Prostate gland (tissue), 2 donors: ENCODE data around the gene PRDX2. TPM values are rescaled to one million over a fixed set of nuclear protein-coding genes. Genes with fewer than 3 reads are reported as not detected.

Experiments
- DNase-seq: peaks from one replicate; pipeline ENCODE4 v3.0.0-alpha.2; 2019; ENCODE audit warnings: low spot score
- H3K27ac ChIP-seq, 2 donors: fragments of 200-600 bp; sonication (generic); 2 replicates each; pipeline ENCODE4 v1.5.1; 2017 to 2019
- H3K27me3 ChIP-seq: fragments of 200-600 bp; sonication (generic); replicated peaks from 2 replicates; pipeline ENCODE4 v1.5.1; 2019; ENCODE audit not compliant: insufficient read depth
- H3K36me3 ChIP-seq, 2 donors: fragments of 200-600 bp; sonication (generic); 1 replicate in 1 of 2; 2 replicates in 1 of 2; pipeline versions ENCODE4 v1.5.1 to v1.8.1; 2017 to 2019
- H3K4me1 ChIP-seq: fragments of 200-600 bp; sonication (generic); replicated peaks from 2 replicates; pipeline ENCODE4 v1.5.1; 2019
- H3K4me3 ChIP-seq, 2 donors: fragments of 200-600 bp; sonication (generic); 2 replicates each; pipeline ENCODE4 v1.5.1; 2017 to 2019
- H3K9me3 ChIP-seq: fragments of 200-600 bp; sonication (generic); 2 replicates; pipeline ENCODE4 v1.5.1; 2017
- CTCF ChIP-seq, 4 experiments: fragments of 200-600 bp in 2 of 4; fragments of 450-650 bp in 2 of 4; sonication (generic) in 2 of 4; IDR thresholded peaks; 1 replicate in 3 of 4; 2 replicates in 1 of 4; pipeline ENCODE4 v1.5.1; 2016 to 2019; ENCODE audit warnings: antibody characterized with exemption in 4 of 4, mild to moderate bottlenecking in 2 of 4, moderate library complexity in 2 of 4
- POLR2A ChIP-seq: fragments of 450-650 bp; IDR thresholded peaks from one replicate; pipeline ENCODE4 v1.6.1; 2016; ENCODE audit warnings: antibody characterized with exemption, mild to moderate bottlenecking
- POLR2AphosphoS5 ChIP-seq: sonication (generic); formaldehyde crosslinking; IDR thresholded peaks from one replicate; pipeline ENCODE4 v1.6.1; 2017; ENCODE audit warnings: antibody characterized with exemption
- WGBS: methylation state at CpG from one replicate; pipeline ENCODE4 v1.1.5; 2018; 5-methylcytosine and 5-hydroxymethylcytosine counted together
- intact Hi-C: fragments of 100-400 bp; cut with DNase I; formaldehyde crosslinking; loops from one replicate; pipeline ENCODE4 v1.14.2; 2022
- total RNA-seq, 2 donors: library from RNA; depleted of rRNA; stranded (reverse); fragments of >200 nt; gene quantifications; one replicate each; pipeline ENCODE4 v1.1.0, GENCODE V29; 2016

The PRDX2 gene
- total RNA-seq, 2 donors from 2014 or later = 256 to 548 TPM

GRCh38 chr19:12806242-12807081, 4.9 kb upstream of the PRDX2 start, which contains the start of gene RNASEH2A:
RNASEH2A (plus strand) TSS chr19:12806584; CDS start chr19:12806674, 90 bp downstream.
- 3% methylated on average over 66 of the region's 66 CpGs for WGBS
- H3K4me1 ChIP-seq = no peaks in the 10 kb centered on the region
- peak within 1 kb of the TSS in 1 of 2 donors; percentile 62 for H3K27ac ChIP-seq
- intact Hi-C loops = loop anchor here (5.0 kb wide), 1 partner anchor 34 kb away; no protein-coding TSS in a partner anchor
- peak within 1 kb of the TSS; percentile 47 for H3K4me3 ChIP-seq
- no peaks in the 10 kb centered on the region for H3K27me3 ChIP-seq
- peak; percentile 85 for DNase-seq
- no peaks in the 10 kb centered on the region for H3K9me3 ChIP-seq
- H3K36me3 ChIP-seq = no peaks in the 10 kb centered on the region
- TF ChIP-seq POLR2A (no peak), CTCF (IDR thresholded peaks at IDR 0.05) (peak in 2 of 4 experiments; percentile 34 to 37), POLR2AphosphoS5 (peak; percentile 92)

- H3K4me3 ChIP-seq = no peak overlapping the region
- no peaks in the 10 kb centered on the region for H3K27me3 ChIP-seq
- intact Hi-C loops = no loop called here
- peaks cover 8% of the 10 kb centered on the region for H3K4me1 ChIP-seq
- no peak for TF ChIP-seq POLR2A
- no peak for DNase-seq
- 93% methylated on average over 26 of the region's 26 CpGs for WGBS
- no peak overlapping the region for H3K27ac ChIP-seq
- no peaks in the 10 kb centered on the region for H3K9me3 ChIP-seq
- peaks cover 0 to 5% of the 10 kb centered on the region in 2 donors for H3K36me3 ChIP-seq
Measured at GRCh38 chr19:12804051-12804450, 2.5 kb upstream of the PRDX2 start.

GRCh38 chr19:12802267-12803106, 887 bp upstream of the PRDX2 start:
- intact Hi-C loops = no loop called here

GRCh38 chr19:12800923-12801465, 606 bp downstream of the PRDX2 start:
- Histone ChIP-seq H3K27me3 (no peaks in the 10 kb centered on the region), H3K36me3 (peaks cover 0 to 6% of the 10 kb centered on the region in 2 donors), H3K4me1 (peaks cover 8% of the 10 kb centered on the region), H3K27ac (peak overlapping the region; percentile 74 to 78), H3K4me3 (peak overlapping the region; percentile 50 to 67), H3K9me3 (no peaks in the 10 kb centered on the region)
- TF ChIP-seq POLR2AphosphoS5 = no peak
- TF ChIP-seq CTCF (IDR thresholded peaks at IDR 0.05) = no peak
- TF ChIP-seq POLR2A = no peak
- WGBS = 4% methylated on average over 33 of the region's 38 CpGs
- DNase-seq = no peak
- intact Hi-C loops = no loop called here

More at GRCh38 chr19:12802267-12803106, 887 bp upstream of the PRDX2 start:
- Histone ChIP-seq H3K9me3 (no peaks in the 10 kb centered on the region), H3K4me3 (peak overlapping the region; percentile 50 to 67), H3K27me3 (no peaks in the 10 kb centered on the region), H3K36me3 (peaks cover 0 to 6% of the 10 kb centered on the region in 2 donors), H3K27ac (peak overlapping the region; percentile 74 to 78), H3K4me1 (peaks cover 8% of the 10 kb centered on the region)
- no peak for DNase-seq
- TF ChIP-seq POLR2A (no peak), CTCF (IDR thresholded peaks at IDR 0.05) (no peak), POLR2AphosphoS5 (no peak)
- 41% methylated on average over 22 of the region's 22 CpGs for WGBS

GRCh38 chr19:12800466-12800770, 1.2 kb downstream of the PRDX2 start:
- no peak for TF ChIP-seq POLR2AphosphoS5
- TF ChIP-seq CTCF (IDR thresholded peaks at IDR 0.05) = no peak
- no peak for TF ChIP-seq POLR2A
- intact Hi-C loops = no loop called here
- DNase-seq = no peak
- H3K4me3 ChIP-seq = peak overlapping the region; percentile 50 to 67
- H3K36me3 ChIP-seq = peaks cover 0 to 6% of the 10 kb centered on the region in 2 donors
- WGBS = 40% methylated on average over 1 of the region's 1 CpG
- H3K27ac ChIP-seq = peak overlapping the region; percentile 74 to 78
- no peaks in the 10 kb centered on the region for H3K27me3 ChIP-seq
- H3K4me1 ChIP-seq = peaks cover 8% of the 10 kb centered on the region
- no peaks in the 10 kb centered on the region for H3K9me3 ChIP-seq
